MM.1S (cell line): ENCODE results near the gene LYZL6.

Experiments used
- DNase-seq: peaks from one replicate; pipeline ENCODE4 v3.0.0-alpha.2; 2015
- H2AFZ ChIP-seq: fragments of 300-600 bp; sonication (generic); 2 replicates; pipeline ENCODE4 v1.6.0; 2016; ENCODE audit warnings: antibody characterized with exemption, low read length
- H3F3A ChIP-seq: fragments of 300-600 bp; sonication (generic); 2 replicates; pipeline ENCODE4 v1.6.1; 2016; ENCODE audit warnings: mild to moderate bottlenecking, antibody characterized with exemption, low read length, moderate library complexity, mixed read lengths; ENCODE audit not compliant: insufficient read depth
- H3K27ac ChIP-seq: fragments of 300-600 bp; sonication (generic); 2 replicates; pipeline ENCODE4 v1.5.1; 2016; ENCODE audit warnings: mild to moderate bottlenecking, low read length
- H3K27me3 ChIP-seq: fragments of 300-600 bp; sonication (generic); replicated peaks from 2 replicates; pipeline ENCODE4 v1.6.0; 2016; ENCODE audit warnings: low read length; ENCODE audit not compliant: insufficient read depth
- H3K36me3 ChIP-seq: fragments of 300-600 bp; sonication (generic); replicated peaks from 2 replicates; pipeline ENCODE4 v1.6.1; 2016; ENCODE audit warnings: mild to moderate bottlenecking, low read length, mixed read lengths; ENCODE audit not compliant: insufficient read depth
- H3K4me1 ChIP-seq: fragments of 300-600 bp; sonication (generic); 2 replicates; pipeline ENCODE4 v1.6.1; 2016; ENCODE audit warnings: low read length, mixed read lengths
- H3K4me2 ChIP-seq: fragments of 300-600 bp; sonication (generic); 2 replicates; pipeline ENCODE4 v1.6.0; 2016; ENCODE audit warnings: low read depth, low read length
- H3K4me3 ChIP-seq: fragments of 300-600 bp; sonication (generic); 2 replicates; pipeline ENCODE4 v1.5.1; 2016; ENCODE audit warnings: low read length, mixed read lengths
- H3K79me2 ChIP-seq: fragments of 300-600 bp; sonication (generic); 2 replicates; pipeline ENCODE4 v1.6.1; 2016; ENCODE audit warnings: mixed run types, low read length, mixed read lengths
- H3K9ac ChIP-seq: fragments of 300-600 bp; sonication (generic); 2 replicates; pipeline ENCODE4 v1.6.1; 2016; ENCODE audit warnings: low read length, mixed read lengths
- H3K9me2 ChIP-seq: fragments of 300-600 bp; sonication (generic); replicated peaks from 2 replicates; pipeline ENCODE4 v1.6.1; 2016; ENCODE audit warnings: mild to moderate bottlenecking, low read length, mixed read lengths; ENCODE audit not compliant: insufficient read depth
- H3K9me3 ChIP-seq: fragments of 300-600 bp; sonication (generic); replicated peaks from 2 replicates; pipeline ENCODE4 v1.6.1; 2016; ENCODE audit warnings: mild to moderate bottlenecking, low read length, mixed read lengths; ENCODE audit not compliant: insufficient read depth
- H4K20me1 ChIP-seq: fragments of 300-600 bp; sonication (generic); 2 replicates; pipeline ENCODE4 v1.6.1; 2016; ENCODE audit warnings: mild to moderate bottlenecking, low read length, moderate library complexity, mixed read lengths; ENCODE audit not compliant: insufficient read depth
- CTCF ChIP-seq: fragments of 300-600 bp; sonication (generic); IDR thresholded peaks from 2 replicates; pipeline ENCODE4 v1.5.1; 2016; ENCODE audit warnings: antibody characterized with exemption, low read length, mixed read lengths
- EZH2 ChIP-seq: fragments of 300-600 bp; sonication (generic); optimal IDR thresholded peaks from 2 replicates; pipeline ENCODE3; 2017; ENCODE audit warnings: low read depth, mild to moderate bottlenecking, antibody characterized with exemption, low read length, mixed read lengths
- EZH2phosphoT487 ChIP-seq: fragments of 300-600 bp; sonication (generic); IDR thresholded peaks from 2 replicates; pipeline ENCODE4 v1.6.1; 2018; ENCODE audit warnings: antibody characterized with exemption, low read length

The LYZL6 gene

DNA sequence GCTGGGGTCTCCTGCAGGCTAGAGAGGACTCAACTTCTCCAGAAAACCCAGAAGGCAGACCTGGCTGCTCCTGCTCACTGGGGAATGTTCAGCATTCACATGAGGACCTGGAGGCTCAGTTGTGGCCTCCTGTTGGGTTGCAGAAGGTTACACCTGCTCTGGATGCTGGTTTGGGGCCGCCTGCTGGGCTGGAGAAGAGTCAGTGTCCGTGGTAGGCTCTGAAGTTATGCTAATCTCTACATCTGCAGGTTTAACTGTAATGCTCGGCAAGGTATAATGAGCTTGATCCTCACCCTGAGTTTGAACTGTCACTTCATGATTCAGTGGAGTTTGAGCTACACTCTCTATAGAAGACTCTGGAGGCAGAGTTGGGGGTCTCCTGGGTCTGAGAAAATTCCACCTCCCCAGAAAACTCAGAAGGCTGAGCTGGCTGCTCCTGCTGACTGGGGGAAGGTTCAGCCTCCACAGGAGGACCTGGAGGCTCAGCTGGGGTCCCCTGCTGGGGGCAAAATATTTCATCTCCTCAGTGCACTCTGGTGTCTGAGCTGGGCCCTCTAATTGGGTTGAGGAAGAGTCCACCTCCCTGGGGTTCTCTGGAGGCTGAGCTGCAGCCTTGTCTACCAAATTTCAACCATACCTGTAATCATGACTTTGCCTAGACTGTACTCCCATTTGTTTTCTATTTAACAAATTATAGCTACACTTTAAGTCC, 36.4 kb downstream of the LYZL6 start:
- H3K4me3 ChIP-seq, result no peak overlapping the region
- H3K4me1 ChIP-seq, result no peaks in the 10 kb centered on the region
- H3K27ac ChIP-seq, result no peak overlapping the region
- no peak overlapping the region for H3K9ac ChIP-seq
- no peak overlapping the region for H2AFZ ChIP-seq
- H3K36me3 ChIP-seq, result no peaks in the 10 kb centered on the region
- no peaks in the 10 kb centered on the region for H3K79me2 ChIP-seq
- no peaks in the 10 kb centered on the region for H3K9me2 ChIP-seq
- H3K27me3 ChIP-seq, result no peaks in the 10 kb centered on the region
- H4K20me1 ChIP-seq, result no peaks in the 10 kb centered on the region
- H3F3A ChIP-seq, result no peaks in the 10 kb centered on the region
- no peaks in the 10 kb centered on the region for H3K9me3 ChIP-seq
- DNase-seq, result peak; percentile 1
- no peak overlapping the region for H3K4me2 ChIP-seq
- TF ChIP-seq EZH2 (no peak), CTCF (no peak), EZH2phosphoT487 (no peak)

GRCh38 chr17:35906191-35906925, 37.2 kb downstream of the LYZL6 start:
- Histone ChIP-seq H4K20me1 (no peaks in the 10 kb centered on the region), H3K9me2 (no peaks in the 10 kb centered on the region), H3K4me2 (no peak overlapping the region), H3K79me2 (no peaks in the 10 kb centered on the region), H3K27ac (no peak overlapping the region), H3K27me3 (no peaks in the 10 kb centered on the region), H3K36me3 (no peaks in the 10 kb centered on the region), H3K4me3 (no peak overlapping the region), H3F3A (no peaks in the 10 kb centered on the region), H3K4me1 (no peaks in the 10 kb centered on the region), H2AFZ (no peak overlapping the region), H3K9ac (no peak overlapping the region), H3K9me3 (no peaks in the 10 kb centered on the region)
- no peak for TF ChIP-seq CTCF
- no peak for TF ChIP-seq EZH2
- no peak for TF ChIP-seq EZH2phosphoT487
- no peak for DNase-seq

- TF ChIP-seq EZH2 (no peak), EZH2phosphoT487 (no peak), CTCF (no peak)
- no peaks in the 10 kb centered on the region for H4K20me1 ChIP-seq
- no peak overlapping the region for H3K4me3 ChIP-seq
- H3K9ac ChIP-seq, result no peak overlapping the region
- no peak overlapping the region for H3K4me2 ChIP-seq
- H3K9me3 ChIP-seq, result no peaks in the 10 kb centered on the region
- no peak overlapping the region for H2AFZ ChIP-seq
- no peaks in the 10 kb centered on the region for H3K27me3 ChIP-seq
- DNase-seq, result no peak
- no peaks in the 10 kb centered on the region for H3K36me3 ChIP-seq
- H3K9me2 ChIP-seq, result no peaks in the 10 kb centered on the region
- no peak overlapping the region for H3K27ac ChIP-seq
- H3K4me1 ChIP-seq, result no peaks in the 10 kb centered on the region
- no peaks in the 10 kb centered on the region for H3F3A ChIP-seq
- no peaks in the 10 kb centered on the region for H3K79me2 ChIP-seq
Measured at GRCh38 chr17:35903451-35903850, 40.1 kb downstream of the LYZL6 start.
